ENCODE results near the gene OTUD4. TPM values are rescaled to one million over a fixed set of nuclear protein-coding genes. Genes with fewer than 3 reads are reported as not detected.

Gene OTUD4
- total RNA-seq, 1 donor from 2014 or later, result 43.1 TPM

DNA sequence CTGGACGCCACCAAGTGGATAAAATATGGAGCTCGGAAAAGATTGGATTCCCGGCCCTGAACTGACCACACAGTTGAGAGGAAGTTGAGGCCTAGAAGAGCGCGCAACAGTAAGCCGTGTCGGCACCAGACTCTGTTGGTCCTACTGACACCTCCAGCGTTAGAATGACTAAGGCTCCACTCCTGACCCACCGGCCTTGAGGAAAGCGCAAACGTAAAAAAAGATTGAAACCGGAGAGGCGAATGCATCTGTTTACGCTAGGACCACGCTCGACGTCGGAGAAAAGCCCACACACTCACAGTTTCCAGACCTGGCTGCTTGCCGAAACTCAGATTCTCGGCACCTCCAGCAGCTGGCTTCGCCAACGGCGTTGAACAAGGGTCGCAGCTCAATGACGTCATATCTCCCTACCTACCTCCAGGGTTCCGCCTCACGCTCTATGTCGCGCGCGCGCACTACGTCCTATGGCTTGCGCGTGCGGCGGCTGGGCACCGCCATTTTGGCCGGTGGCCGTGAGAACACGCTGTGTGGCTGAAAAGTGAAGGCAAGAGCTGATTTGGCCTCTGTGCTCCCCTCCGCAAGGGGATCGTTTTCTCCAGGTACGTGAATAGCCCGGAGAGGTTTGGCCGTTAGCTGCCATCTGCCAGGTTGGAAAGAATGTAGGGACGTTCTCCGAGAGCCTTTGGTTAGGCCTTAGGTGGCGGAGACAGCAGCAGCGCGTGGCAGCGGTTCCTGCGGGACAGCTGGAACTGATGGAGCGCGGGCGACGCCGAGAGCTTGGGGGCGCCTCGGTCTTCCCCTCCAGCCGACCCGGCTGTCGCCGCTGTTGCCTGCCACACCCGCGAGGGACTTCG lies 82.3 kb downstream of the OTUD4 start, which contains the start of the genes ABCE1 and ANAPC10:
ABCE1 (plus strand) TSS at position 491 of the 854 bp plus-strand sequence. CDS start 6,102 bp downstream, outside the sequence.
ANAPC10 (minus strand) TSS at position 376 of the 854 bp plus-strand sequence. CDS start 2,097 bp downstream, outside the sequence.
- peak; percentile 92 for DNase-seq (ENCODE audit: low spot score)
- Mint-ChIP-seq H3K4me3 (ENCODE audit: unreplicated experiment) (peak within 1 kb of the TSS; percentile 99), H3K9me3 (ENCODE audit: unreplicated experiment) (no peaks in the 10 kb centered on the region), H3K36me3 (ENCODE audit: low read depth, unreplicated experiment) (peaks cover 28% of the 10 kb centered on the region), H3K27ac (ENCODE audit: unreplicated experiment) (peak within 1 kb of the TSS; percentile 99), H3K4me1 (ENCODE audit: unreplicated experiment) (peaks cover 23% of the 10 kb centered on the region), H3K27me3 (ENCODE audit: unreplicated experiment) (peaks cover 6% of the 10 kb centered on the region)
- TF ChIP-seq, protein P1, sequence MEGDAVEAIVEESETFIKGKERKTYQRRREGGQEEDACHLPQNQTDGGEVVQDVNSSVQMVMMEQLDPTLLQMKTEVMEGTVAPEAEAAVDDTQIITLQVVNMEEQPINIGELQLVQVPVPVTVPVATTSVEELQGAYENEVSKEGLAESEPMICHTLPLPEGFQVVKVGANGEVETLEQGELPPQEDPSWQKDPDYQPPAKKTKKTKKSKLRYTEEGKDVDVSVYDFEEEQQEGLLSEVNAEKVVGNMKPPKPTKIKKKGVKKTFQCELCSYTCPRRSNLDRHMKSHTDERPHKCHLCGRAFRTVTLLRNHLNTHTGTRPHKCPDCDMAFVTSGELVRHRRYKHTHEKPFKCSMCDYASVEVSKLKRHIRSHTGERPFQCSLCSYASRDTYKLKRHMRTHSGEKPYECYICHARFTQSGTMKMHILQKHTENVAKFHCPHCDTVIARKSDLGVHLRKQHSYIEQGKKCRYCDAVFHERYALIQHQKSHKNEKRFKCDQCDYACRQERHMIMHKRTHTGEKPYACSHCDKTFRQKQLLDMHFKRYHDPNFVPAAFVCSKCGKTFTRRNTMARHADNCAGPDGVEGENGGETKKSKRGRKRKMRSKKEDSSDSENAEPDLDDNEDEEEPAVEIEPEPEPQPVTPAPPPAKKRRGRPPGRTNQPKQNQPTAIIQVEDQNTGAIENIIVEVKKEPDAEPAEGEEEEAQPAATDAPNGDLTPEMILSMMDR (IDR thresholded peaks at IDR 0.05; ENCODE audit: unreplicated experiment), result no peak

DNA sequence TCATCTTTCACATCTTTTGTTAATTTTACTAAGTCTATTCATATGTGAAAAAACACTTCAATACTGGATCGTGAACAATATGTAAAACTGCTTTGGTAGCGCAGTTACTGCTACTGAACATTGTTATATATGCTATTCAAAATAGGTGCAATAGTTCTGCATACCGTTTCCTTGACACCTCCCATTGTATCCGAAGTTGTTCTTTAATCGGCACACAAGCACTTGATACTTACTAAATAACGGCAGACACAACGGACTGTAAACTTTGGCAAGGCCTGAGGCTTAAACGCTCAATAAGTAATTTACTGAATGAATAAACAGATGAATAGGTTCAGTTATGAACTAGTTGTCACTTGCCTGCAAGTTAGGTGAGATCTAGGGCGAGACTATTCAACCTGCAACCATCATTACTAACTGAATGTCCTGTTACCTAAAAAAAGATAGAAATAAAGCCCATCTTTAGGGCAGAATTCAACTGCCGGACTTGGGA lies 83.0 kb downstream of the OTUD4 start:
- no peak for DNase-seq (ENCODE audit: low spot score)
- peak overlapping the region; percentile 99 for H3K27ac Mint-ChIP-seq (ENCODE audit: unreplicated experiment)
- H3K36me3 Mint-ChIP-seq (ENCODE audit: low read depth, unreplicated experiment), result peaks cover 33% of the 10 kb centered on the region
- TF ChIP-seq, protein P1 (IDR thresholded peaks at IDR 0.05; ENCODE audit: unreplicated experiment), result no peak
- peaks cover 23% of the 10 kb centered on the region for H3K4me1 Mint-ChIP-seq (ENCODE audit: unreplicated experiment)
- peaks cover 6% of the 10 kb centered on the region for H3K27me3 Mint-ChIP-seq (ENCODE audit: unreplicated experiment)
- no peaks in the 10 kb centered on the region for H3K9me3 Mint-ChIP-seq (ENCODE audit: unreplicated experiment)
- H3K4me3 Mint-ChIP-seq (ENCODE audit: unreplicated experiment), result peak overlapping the region; percentile 99

DNA sequence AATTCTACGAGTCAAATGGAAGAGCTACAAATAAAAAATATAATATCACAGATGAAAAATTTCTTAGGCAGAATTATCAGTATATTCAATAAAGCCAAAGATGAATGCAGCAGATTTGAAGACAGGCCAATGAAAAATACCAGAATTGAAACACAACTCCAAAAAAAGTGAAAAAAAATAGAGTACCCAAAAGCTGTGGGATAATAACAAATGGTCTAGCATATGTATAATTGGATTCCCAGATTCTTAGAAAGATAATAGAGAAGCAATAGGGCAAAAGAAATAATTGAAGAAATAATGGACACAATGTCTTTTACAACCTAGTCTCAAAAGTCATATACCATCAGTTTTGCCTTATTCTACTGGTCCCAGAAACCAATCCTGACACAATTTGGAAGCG lies 86.8 kb downstream of the OTUD4 start:
- TF ChIP-seq, protein P1 (IDR thresholded peaks at IDR 0.05; ENCODE audit: unreplicated experiment), result no peak
- peaks cover 36% of the 10 kb centered on the region for H3K36me3 Mint-ChIP-seq (ENCODE audit: low read depth, unreplicated experiment)
- peaks cover 6% of the 10 kb centered on the region for H3K27me3 Mint-ChIP-seq (ENCODE audit: unreplicated experiment)
- H3K4me1 Mint-ChIP-seq (ENCODE audit: unreplicated experiment), result peaks cover 10% of the 10 kb centered on the region
- H3K4me3 Mint-ChIP-seq (ENCODE audit: unreplicated experiment), result peak overlapping the region; percentile 21
- peak overlapping the region; percentile 50 for H3K27ac Mint-ChIP-seq (ENCODE audit: unreplicated experiment)
- no peaks in the 10 kb centered on the region for H3K9me3 Mint-ChIP-seq (ENCODE audit: unreplicated experiment)
- DNase-seq (ENCODE audit: low spot score), result no peak

DNA sequence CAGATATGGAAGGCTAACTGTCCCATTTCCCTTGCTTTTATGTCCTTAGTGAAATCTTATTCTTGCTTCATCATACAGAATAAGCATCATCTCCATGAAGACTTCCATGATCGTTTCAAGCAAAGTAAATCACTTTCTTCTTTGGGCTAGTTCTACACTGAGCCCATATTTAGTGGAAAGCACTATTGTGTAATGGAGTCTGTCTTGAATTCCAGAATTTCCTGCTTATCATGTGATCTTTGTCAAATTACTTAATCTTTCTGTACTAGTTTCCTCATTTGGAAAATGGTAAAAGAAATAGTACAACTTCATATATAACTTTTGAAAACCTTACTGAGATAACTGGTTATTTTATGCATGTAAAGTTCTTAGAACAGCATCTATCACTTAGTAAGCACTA lies 90.0 kb downstream of the OTUD4 start:
- no peak for DNase-seq (ENCODE audit: low spot score)
- no peaks in the 10 kb centered on the region for H3K4me1 Mint-ChIP-seq (ENCODE audit: unreplicated experiment)
- H3K4me3 Mint-ChIP-seq (ENCODE audit: unreplicated experiment), result no peak overlapping the region
- no peak overlapping the region for H3K27ac Mint-ChIP-seq (ENCODE audit: unreplicated experiment)
- TF ChIP-seq, protein P1 (IDR thresholded peaks at IDR 0.05; ENCODE audit: unreplicated experiment), result no peak
- H3K27me3 Mint-ChIP-seq (ENCODE audit: unreplicated experiment), result no peaks in the 10 kb centered on the region
- H3K9me3 Mint-ChIP-seq (ENCODE audit: unreplicated experiment), result no peaks in the 10 kb centered on the region
- peaks cover 35% of the 10 kb centered on the region for H3K36me3 Mint-ChIP-seq (ENCODE audit: low read depth, unreplicated experiment)
